H1 (cell line): ENCODE results near the gene WDR44. TPM values are rescaled to one million over a fixed set of nuclear protein-coding genes. Genes with fewer than 3 reads are reported as not detected.
"Not testable (repeated sequence)": the region's sequence is repeated elsewhere in the genome, so short reads cannot be mapped to it uniquely, and the experiment has no call there.

ENCODE experiments used
- CTCF ChIA-PET: fragments of 300-600 bp; sonication (Branson Sonifier 250); formaldehyde crosslinking; loops from one replicate; lab custom pipeline; 2021; ENCODE audit not compliant: partially characterized antibody; lab: Charles Lee
- POLR2A ChIA-PET: fragments of 300-600 bp; sonication (Branson Sonifier 250); formaldehyde crosslinking; loops from one replicate; lab custom pipeline; 2021; ENCODE audit warnings: inconsistent platforms; ENCODE audit not compliant: partially characterized antibody; lab: Charles Lee
- DNase-seq, 2 experiments: peaks; one replicate each; pipeline versions ENCODE4 v3.0.0 to v3.0.0-alpha.2; 2010 to 2022; ENCODE audit warnings: low spot score in 2 of 2, low read depth in 1 of 2, mixed read lengths in 1 of 2
- FAIRE-seq: peaks from 2 replicates; lab custom pipeline; 2011; peaks lifted over from hg19 to GRCh38; lab: Jason Lieb, UNC
- H2AFZ ChIP-seq: 2 replicates; pipeline ENCODE4 v1.8.1; 2012; ENCODE audit warnings: low read length, inconsistent platforms
- H2AK5ac ChIP-seq: 2 replicates; pipeline ENCODE4 v1.6.1; 2013; ENCODE audit warnings: low read depth, low read length
- H2BK120ac ChIP-seq: replicated peaks from 2 replicates; pipeline ENCODE3; 2013; ENCODE audit warnings: low read depth, low read length, inconsistent platforms
- H2BK12ac ChIP-seq: 2 replicates; pipeline ENCODE4 v1.6.1; 2013; ENCODE audit warnings: low read depth, low read length
- H2BK15ac ChIP-seq: 2 replicates; pipeline ENCODE4 v1.6.1; 2013; ENCODE audit warnings: low read length
- H2BK20ac ChIP-seq: 2 replicates; pipeline ENCODE4 v1.6.1; 2013; ENCODE audit warnings: low read length
- H2BK5ac ChIP-seq: 2 replicates; pipeline ENCODE4 v1.6.1; 2013; ENCODE audit warnings: low read depth, low read length
- H3K14ac ChIP-seq: 2 replicates; pipeline ENCODE4 v1.6.1; 2013; ENCODE audit warnings: inconsistent platforms; ENCODE audit not compliant: insufficient read length
- H3K18ac ChIP-seq: 2 replicates; pipeline ENCODE4 v1.6.1; 2013; ENCODE audit warnings: low read length; ENCODE audit errors: extremely low read depth
- H3K23ac ChIP-seq: 2 replicates; pipeline ENCODE4 v1.6.1; 2013; ENCODE audit warnings: inconsistent platforms; ENCODE audit not compliant: insufficient read length
- H3K23me2 ChIP-seq: 2 replicates; pipeline ENCODE4 v1.6.1; 2013; ENCODE audit warnings: low read depth, low read length
- H3K27ac ChIP-seq: 2 replicates; pipeline ENCODE4 v1.6.1; 2011; ENCODE audit warnings: low read depth, low read length, inconsistent platforms
- H3K27me3 ChIP-seq, 4 experiments: replicated peaks in 1 of 4; 1 replicate in 1 of 4; 2 replicates in 3 of 4; pipeline versions ENCODE4 v1.6.1 to v1.8.1; 2011 to 2013; ENCODE audit warnings: low read length in 3 of 4, mild to moderate bottlenecking in 3 of 4, inconsistent platforms in 2 of 4, mixed read lengths in 2 of 4, moderate library complexity in 1 of 4; ENCODE audit not compliant: control insufficient read depth in 3 of 4, insufficient read depth in 3 of 4; ENCODE audit errors: extremely low read depth in 1 of 4
- H3K36me3 ChIP-seq, 4 experiments: 2 replicates each; pipeline versions ENCODE4 v1.6.1 to v1.8.1; 2011 to 2013; ENCODE audit warnings: mild to moderate bottlenecking in 4 of 4, low read length in 3 of 4, moderate library complexity in 2 of 4, control low read depth in 1 of 4, inconsistent platforms in 1 of 4; ENCODE audit not compliant: insufficient read depth in 4 of 4, control insufficient read depth in 2 of 4
- H3K4ac ChIP-seq: replicated peaks from 2 replicates; pipeline ENCODE3; 2013; ENCODE audit warnings: low read length, low read depth, mixed read lengths, inconsistent platforms; ENCODE audit not compliant: insufficient read length
- H3K4me1 ChIP-seq, 4 experiments: replicated peaks in 1 of 4; 1 replicate in 1 of 4; 2 replicates in 3 of 4; pipeline versions ENCODE4 v1.6.1 to v1.8.1; 2011 to 2013; ENCODE audit warnings: low read length in 3 of 4, inconsistent platforms in 2 of 4, mixed read lengths in 1 of 4; ENCODE audit not compliant: insufficient read depth in 4 of 4, control insufficient read depth in 3 of 4
- H3K4me2 ChIP-seq, 2 experiments: 2 replicates each; pipeline versions ENCODE4 v1.6.1 to v1.8.1; 2011 to 2013; ENCODE audit warnings: low read depth in 2 of 2, low read length in 2 of 2, control low read depth in 1 of 2, inconsistent platforms in 1 of 2, mild to moderate bottlenecking in 1 of 2; ENCODE audit not compliant: insufficient read depth in 1 of 2
- H3K4me3 ChIP-seq, 4 experiments: fragments of 200-600, 300-600 bp in 1 of 4; sonication (generic), shearing (Covaris generic), sonication (Bioruptor Twin) in 1 of 4; 2 replicates each; pipeline versions ENCODE4 v1.5.1 to v1.8.1; 2011 to 2016; ENCODE audit warnings: low read length in 4 of 4, low read depth in 3 of 4, control low read depth in 2 of 4, inconsistent platforms in 2 of 4, mild to moderate bottlenecking in 2 of 4, mixed read lengths in 1 of 4, moderate library complexity in 1 of 4; ENCODE audit not compliant: insufficient read depth in 2 of 4; ENCODE audit errors: extremely low read depth in 1 of 4
- H3K56ac ChIP-seq: replicated peaks from 2 replicates; pipeline ENCODE3; 2013; ENCODE audit warnings: low read depth, mild to moderate bottlenecking, mixed read lengths, low read length, inconsistent platforms; ENCODE audit not compliant: insufficient read length
- H3K79me1 ChIP-seq: 2 replicates; pipeline ENCODE4 v1.6.1; 2013; ENCODE audit warnings: low read depth, low read length, control low read depth
- H3K79me2 ChIP-seq, 2 experiments: 2 replicates each; pipeline versions ENCODE4 v1.6.1 to v1.8.1; 2012 to 2013; ENCODE audit warnings: low read length in 2 of 2, mild to moderate bottlenecking in 2 of 2, inconsistent platforms in 1 of 2; ENCODE audit not compliant: insufficient read depth in 2 of 2, control insufficient read depth in 1 of 2
- H3K9ac ChIP-seq, 4 experiments: replicated peaks in 1 of 4; 1 replicate in 1 of 4; 2 replicates in 3 of 4; pipeline versions ENCODE4 v1.6.1 to v1.8.1; 2011 to 2013; ENCODE audit warnings: low read depth in 3 of 4, low read length in 3 of 4, control low read depth in 2 of 4, mild to moderate bottlenecking in 2 of 4, moderate library complexity in 2 of 4, inconsistent platforms in 1 of 4; ENCODE audit errors: extremely low read depth in 1 of 4
- H3K9me3 ChIP-seq, 2 experiments: 2 replicates each; pipeline versions ENCODE4 v1.6.1 to v1.8.1; 2012 to 2013; ENCODE audit warnings: mild to moderate bottlenecking in 2 of 2, moderate library complexity in 2 of 2, control low read depth in 1 of 2, inconsistent platforms in 1 of 2, low read depth in 1 of 2, low read length in 1 of 2, mixed read lengths in 1 of 2; ENCODE audit not compliant: insufficient read depth in 2 of 2
- H4K20me1 ChIP-seq, 2 experiments: replicated peaks in 1 of 2; 2 replicates each; pipeline versions ENCODE3 to v1.8.1; 2011 to 2013; ENCODE audit warnings: inconsistent platforms in 2 of 2, low read length in 2 of 2, mild to moderate bottlenecking in 1 of 2; ENCODE audit not compliant: insufficient read depth in 2 of 2, control insufficient read depth in 1 of 2
- H4K5ac ChIP-seq: 2 replicates; pipeline ENCODE4 v1.6.1; 2013; ENCODE audit warnings: low read length, low read depth, mixed read lengths, inconsistent platforms; ENCODE audit not compliant: insufficient read length
- H4K8ac ChIP-seq: 2 replicates; pipeline ENCODE4 v1.8.0; 2013; ENCODE audit warnings: mild to moderate bottlenecking, moderate library complexity, low read length, inconsistent platforms; ENCODE audit not compliant: insufficient read depth; ENCODE audit errors: extremely low read depth
- H4K91ac ChIP-seq: replicated peaks from 2 replicates; pipeline ENCODE3; 2013; ENCODE audit warnings: low read length, mixed read lengths, inconsistent platforms; ENCODE audit not compliant: insufficient read length
- WGBS, 2 experiments: shearing (Covaris generic) in 1 of 2; methylation state at CpG; one replicate each; pipeline versions ENCODE4 v1.1.6 to v1.1.7; 2013 to 2015; ENCODE audit warnings: low lambda C conversion rate in 2 of 2, mixed read lengths in 2 of 2, inconsistent platforms in 1 of 2, low coverage in 1 of 2, missing lambda C conversion rate in 1 of 2; ENCODE audit not compliant: insufficient replicate concordance in 2 of 2, insufficient coverage in 1 of 2, insufficient read length in 1 of 2; ENCODE audit errors: extremely low coverage in 1 of 2, missing lambda C conversion rate in 1 of 2; 5-methylcytosine and 5-hydroxymethylcytosine counted together
- polyA plus RNA-seq, 7 experiments: library from polyadenylated mRNA; depleted of rRNA in 3 of 7; stranded (reverse) in 5 of 7; unstranded in 2 of 7; fragments of >200 nt in 5 of 7; fragments of 200-250 nt in 2 of 7; gene quantifications; 1 replicate in 5 of 7; 2 replicates in 1 of 7; 4 replicates in 1 of 7; pipeline versions ENCODE4 v1.2.1 to v1.2.3, GENCODE V29; 2011 to 2013; ENCODE audit warnings: missing spikeins in 2 of 7, mixed read lengths in 2 of 7
- total RNA-seq: library from RNA; stranded (reverse); fragmentation: NEBNext Ultra II Directional; extraction: Animal tissue kit (Norgen Biotek cat#: 25700); gene quantifications from 2 replicates; pipeline ENCODE4 v1.2.1, GENCODE V29; 2021

Gene WDR44
- total and polyA plus RNA-seq, 2 of the 8 experiments (the other 6 are each of a cell fraction or from before 2014, with no cell fraction given), result 5.1 to 17.2 TPM

DNA sequence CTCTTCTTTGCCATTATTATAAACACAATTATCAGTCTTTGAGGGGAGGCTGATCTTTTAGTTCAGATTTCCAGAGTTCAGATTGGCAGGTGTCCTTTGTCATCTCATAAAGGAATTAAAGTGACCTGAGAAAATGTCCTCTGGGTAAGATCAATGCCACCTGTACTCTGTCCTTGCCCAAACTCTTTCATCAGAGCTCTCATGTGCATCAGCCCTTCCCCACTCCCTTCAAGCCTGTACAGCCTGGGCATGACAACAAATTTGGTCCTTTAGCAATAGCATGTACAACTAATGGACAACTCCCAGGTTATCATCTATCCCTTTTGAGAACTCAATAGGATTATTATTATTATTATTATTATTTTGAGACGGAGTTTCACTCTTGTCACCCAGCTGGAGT is 140.8 kb downstream of the WDR44 start:
- H4K8ac ChIP-seq, result not testable (repeated sequence)

More for the DNA sequence above, 140.8 kb downstream of the WDR44 start:
- H3K9ac ChIP-seq, H3K36me3 ChIP-seq, H4K5ac ChIP-seq, H3K23me2 ChIP-seq, H3K79me2 ChIP-seq, H2AFZ ChIP-seq, H3K27ac ChIP-seq, H3K23ac ChIP-seq, H2BK120ac ChIP-seq, H2BK12ac ChIP-seq, DNase-seq, H3K79me1 ChIP-seq, FAIRE-seq, H3K14ac ChIP-seq, H3K27me3 ChIP-seq, H2BK15ac ChIP-seq, H4K91ac ChIP-seq, H2BK5ac ChIP-seq, H3K4me2 ChIP-seq, H3K18ac ChIP-seq, H3K4me3 ChIP-seq, H3K4me1 ChIP-seq, H2BK20ac ChIP-seq, POLR2A ChIA-PET, H3K56ac ChIP-seq, H2AK5ac ChIP-seq, H3K9me3 ChIP-seq, H3K4ac ChIP-seq, H4K20me1 ChIP-seq: not testable (repeated sequence)
- CTCF ChIA-PET, result interaction anchor here (1.0 kb wide), 1 partner anchor 225 kb away, joined by 3 read pairs; no protein-coding TSS in a partner anchor
- 67% methylated on average over 1 of the region's 1 CpG; no CpG with 5 or more reads in 1 of the 2 experiments for WGBS, 2 experiments
